Esophagus muscularis mucosa (tissue), 3 donors: ENCODE measurements around the gene ZNF584.

Source experiments
- CTCF ChIP-seq, 3 experiments: fragments of 200-600 bp in 2 of 3; fragments of 450-650 bp in 1 of 3; sonication (generic) in 2 of 3; IDR thresholded peaks; one replicate each; pipeline ENCODE4 v1.5.1; 2017 to 2019; ENCODE audit warnings: antibody characterized with exemption in 3 of 3, mild to moderate bottlenecking in 2 of 3, moderate library complexity in 1 of 3
- POLR2A ChIP-seq: fragments of 450-650 bp; IDR thresholded peaks from one replicate; pipeline ENCODE4 v1.6.1; 2017; ENCODE audit warnings: antibody characterized with exemption, moderate library complexity, mild to moderate bottlenecking, low read depth

- no peak for TF ChIP-seq CTCF (IDR thresholded peaks at IDR 0.05)
- no peak for TF ChIP-seq POLR2A
Observed at GRCh38 chr19:58394821-58395219, 13.6 kb upstream of the ZNF584 start.
